HepG2 (cell line): Measurements from ENCODE around the gene USF2. TPM values are rescaled to one million over a fixed set of nuclear protein-coding genes. Genes with fewer than 3 reads are reported as not detected.

ENCODE experiments used
- CENPT ChIP-seq: sonication (generic); formaldehyde crosslinking; IDR thresholded peaks from 2 replicates; pipeline ENCODE4 v1.8.0; 2022; ENCODE audit warnings: low read depth, mild to moderate bottlenecking, moderate library complexity, missing genetic modification reagents
- EED ChIP-seq: sonication (generic); formaldehyde crosslinking; IDR thresholded peaks from 2 replicates; pipeline ENCODE4 v1.5.0; 2020; ENCODE audit warnings: mild to moderate bottlenecking, missing genetic modification reagents
- GTF3A ChIP-seq: sonication (generic); formaldehyde crosslinking; conservative IDR thresholded peaks from 2 replicates; pipeline ENCODE4 v1.4.0; 2020; ENCODE audit warnings: mild to moderate bottlenecking, missing genetic modification reagents
- GZF1 ChIP-seq: sonication (generic); formaldehyde crosslinking; IDR thresholded peaks from 2 replicates; pipeline ENCODE4 v1.5.1; 2020; ENCODE audit warnings: mild to moderate bottlenecking, missing genetic modification reagents
- NONO ChIP-seq, 2 experiments: fragments of 450-650 bp in 1 of 2; sonication (generic) in 1 of 2; formaldehyde crosslinking in 1 of 2; IDR thresholded peaks in 1 of 2; conservative IDR thresholded peaks in 1 of 2; 2 replicates each; pipeline versions ENCODE4 v1.6.1 to v1.8.0; 2017 to 2022; ENCODE audit warnings: mild to moderate bottlenecking in 1 of 2, missing genetic modification reagents in 1 of 2, moderate library complexity in 1 of 2
- PAWR ChIP-seq: sonication (generic); formaldehyde crosslinking; IDR thresholded peaks from 2 replicates; pipeline ENCODE4 v1.4.0; 2020; ENCODE audit warnings: missing genetic modification reagents, mild to moderate bottlenecking, borderline replicate concordance
- POLR2A ChIP-seq, 2 experiments: IDR thresholded peaks; 2 replicates each; pipeline ENCODE4 v1.6.1; 2011; ENCODE audit warnings: low read depth in 2 of 2, low read length in 2 of 2, mild to moderate bottlenecking in 1 of 2, moderate library complexity in 1 of 2; ENCODE audit not compliant: insufficient read depth in 1 of 2
- TCF12 ChIP-seq, 2 experiments: fragments of 450-650 bp in 1 of 2; sonication (generic) in 1 of 2; formaldehyde crosslinking in 1 of 2; IDR thresholded peaks; 2 replicates each; pipeline versions ENCODE4 v1.6.1 to v1.8.0; 2017 to 2022; ENCODE audit warnings: antibody characterized with exemption in 1 of 2, mild to moderate bottlenecking in 1 of 2, missing genetic modification reagents in 1 of 2, moderate library complexity in 1 of 2
- ZHX1 ChIP-seq: sonication (generic); formaldehyde crosslinking; IDR thresholded peaks from 2 replicates; pipeline ENCODE4 v1.8.1; 2022; ENCODE audit warnings: low read depth, mild to moderate bottlenecking, missing genetic modification reagents
- ZNF280B ChIP-seq: sonication (generic); formaldehyde crosslinking; IDR thresholded peaks from 2 replicates; pipeline ENCODE4 v1.5.0; 2020; ENCODE audit warnings: missing genetic modification reagents, mild to moderate bottlenecking, borderline replicate concordance
- ZNF543 ChIP-seq: sonication (generic); formaldehyde crosslinking; IDR thresholded peaks from 2 replicates; pipeline ENCODE4 v1.4.0; 2020; ENCODE audit warnings: mild to moderate bottlenecking, missing genetic modification reagents
- polyA plus RNA-seq, 8 experiments: library from polyadenylated mRNA; depleted of rRNA in 3 of 8; stranded (reverse) in 7 of 8; unstranded in 1 of 8; fragments of >200 nt; fragmentation: Illumina TruSeq in 4 of 8; extraction: Trizol in 4 of 8; gene quantifications; 2 replicates each; pipeline versions ENCODE4 v1.2.1 to v1.2.3, GENCODE V29; 2011 to 2016; ENCODE audit warnings: low read depth in 4 of 8, missing spikeins in 1 of 8, mixed read lengths in 1 of 8; ENCODE audit not compliant: insufficient read depth in 1 of 8
- total RNA-seq, 5 experiments: library from RNA; depleted of rRNA; stranded (reverse); fragments of >200 nt; fragmentation: Illumina TruSeq; extraction: Trizol; gene quantifications; 2 replicates each; pipeline ENCODE4 v1.2.3, GENCODE V29; 2016; ENCODE audit warnings: low read depth in 1 of 5
- TF ChIP-seq, protein P1 (sequence below), 2 experiments: sonication (generic) in 1 of 2; formaldehyde crosslinking in 1 of 2; IDR thresholded peaks; 2 replicates each; pipeline versions ENCODE4 v1.4.0 to v1.6.1; 2018 to 2020; ENCODE audit warnings: missing genetic modification reagents in 2 of 2, borderline replicate concordance in 1 of 2, low read depth in 1 of 2, mild to moderate bottlenecking in 1 of 2, missing biosample characterization in 1 of 2
- TF ChIP-seq, protein P2 (sequence below): sonication (generic); formaldehyde crosslinking; IDR thresholded peaks from 2 replicates; pipeline ENCODE4 v1.4.0; 2020; ENCODE audit warnings: missing genetic modification reagents, mild to moderate bottlenecking, borderline replicate concordance
- TF ChIP-seq, protein P3 (sequence below): sonication (generic); formaldehyde crosslinking; IDR thresholded peaks from 2 replicates; pipeline ENCODE4 v1.4.0; 2020; ENCODE audit warnings: missing genetic modification reagents, low read depth, mild to moderate bottlenecking, borderline replicate concordance

USF2 gene
- total and polyA plus RNA-seq, 2 of the 13 experiments (the other 11 are each of a cell fraction or from before 2014, with no cell fraction given), result 54.9 to 106 TPM

DNA sequence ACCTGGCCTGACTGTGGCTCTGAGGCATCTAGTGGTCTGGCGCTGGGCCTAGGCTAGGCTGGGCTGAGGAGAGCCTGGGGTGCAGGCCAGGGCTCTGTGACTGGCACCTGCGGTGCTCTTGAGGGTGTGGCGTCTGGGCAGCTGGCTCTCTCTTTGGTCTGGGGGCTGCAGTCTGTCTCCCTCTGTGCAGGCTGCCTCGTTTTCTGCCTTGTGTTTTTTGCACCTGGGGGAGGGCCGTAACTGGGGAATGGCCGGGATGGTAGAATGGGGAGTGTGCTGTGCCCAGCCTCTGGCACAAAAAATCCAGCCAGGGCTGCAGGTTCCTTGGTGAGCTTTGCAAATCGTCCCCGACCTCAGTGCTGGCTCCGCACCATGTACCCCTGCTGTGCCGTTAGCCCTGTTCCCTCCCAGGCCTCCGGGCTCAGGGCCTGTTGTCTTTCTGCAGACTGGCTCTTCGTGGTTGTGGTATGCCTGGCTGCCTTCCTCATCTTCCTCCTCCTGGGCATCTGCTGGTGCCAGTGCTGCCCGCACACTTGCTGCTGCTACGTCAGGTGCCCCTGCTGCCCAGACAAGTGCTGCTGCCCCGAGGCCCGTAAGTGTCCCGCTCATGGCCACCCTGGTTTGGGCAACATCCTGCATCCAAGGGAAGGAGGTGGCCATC, 6.5 kb upstream of the USF2 start (continued):
- TF ChIP-seq GTF3A (CRISPR knock-in tag) (no peak), GZF1 (CRISPR knock-in tag) (no peak), POLR2A (IDR thresholded peaks at IDR 0.05; ENCODE audit: insufficient read depth in 1 of 2, low read depth in 2 of 2, low read length in 2 of 2) (peak in 1 of 2 experiments; percentile 36; a peak in 1 of 4 replicates), TCF12 (IDR thresholded peaks at IDR 0.05) (no peak), TCF12 (CRISPR knock-in tag; IDR thresholded peaks at IDR 0.05) (no peak), CENPT (no peak), ZNF280B (CRISPR knock-in tag) (0 out of 2 replicates have a peak, but pooled peaks have one; percentile 49), ZNF543 (CRISPR knock-in tag) (no peak), ZHX1 (no peak), EED (CRISPR knock-in tag) (0 out of 2 replicates have a peak, but pooled peaks have one; percentile 27), PAWR (CRISPR knock-in tag) (no peak), NONO (IDR thresholded peaks at IDR 0.05) (no peak), NONO (CRISPR knock-in tag; conservative IDR thresholded peaks at IDR 0.05) (peak; percentile 51; the same call in 1 of the 2 replicates)
- TF ChIP-seq, protein P1, sequence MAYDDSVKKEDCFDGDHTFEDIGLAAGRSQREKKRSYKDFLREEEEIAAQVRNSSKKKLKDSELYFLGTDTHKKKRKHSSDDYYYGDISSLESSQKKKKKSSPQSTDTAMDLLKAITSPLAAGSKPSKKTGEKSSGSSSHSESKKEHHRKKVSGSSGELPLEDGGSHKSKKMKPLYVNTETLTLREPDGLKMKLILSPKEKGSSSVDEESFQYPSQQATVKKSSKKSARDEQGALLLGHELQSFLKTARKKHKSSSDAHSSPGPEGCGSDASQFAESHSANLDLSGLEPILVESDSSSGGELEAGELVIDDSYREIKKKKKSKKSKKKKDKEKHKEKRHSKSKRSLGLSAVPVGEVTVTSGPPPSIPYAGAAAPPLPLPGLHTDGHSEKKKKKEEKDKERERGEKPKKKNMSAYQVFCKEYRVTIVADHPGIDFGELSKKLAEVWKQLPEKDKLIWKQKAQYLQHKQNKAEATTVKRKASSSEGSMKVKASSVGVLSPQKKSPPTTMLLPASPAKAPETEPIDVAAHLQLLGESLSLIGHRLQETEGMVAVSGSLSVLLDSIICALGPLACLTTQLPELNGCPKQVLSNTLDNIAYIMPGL (CRISPR knock-in tag; IDR thresholded peaks at IDR 0.05; ENCODE audit: borderline replicate concordance in 1 of 2, low read depth in 1 of 2), result no peak
- TF ChIP-seq, protein P2, sequence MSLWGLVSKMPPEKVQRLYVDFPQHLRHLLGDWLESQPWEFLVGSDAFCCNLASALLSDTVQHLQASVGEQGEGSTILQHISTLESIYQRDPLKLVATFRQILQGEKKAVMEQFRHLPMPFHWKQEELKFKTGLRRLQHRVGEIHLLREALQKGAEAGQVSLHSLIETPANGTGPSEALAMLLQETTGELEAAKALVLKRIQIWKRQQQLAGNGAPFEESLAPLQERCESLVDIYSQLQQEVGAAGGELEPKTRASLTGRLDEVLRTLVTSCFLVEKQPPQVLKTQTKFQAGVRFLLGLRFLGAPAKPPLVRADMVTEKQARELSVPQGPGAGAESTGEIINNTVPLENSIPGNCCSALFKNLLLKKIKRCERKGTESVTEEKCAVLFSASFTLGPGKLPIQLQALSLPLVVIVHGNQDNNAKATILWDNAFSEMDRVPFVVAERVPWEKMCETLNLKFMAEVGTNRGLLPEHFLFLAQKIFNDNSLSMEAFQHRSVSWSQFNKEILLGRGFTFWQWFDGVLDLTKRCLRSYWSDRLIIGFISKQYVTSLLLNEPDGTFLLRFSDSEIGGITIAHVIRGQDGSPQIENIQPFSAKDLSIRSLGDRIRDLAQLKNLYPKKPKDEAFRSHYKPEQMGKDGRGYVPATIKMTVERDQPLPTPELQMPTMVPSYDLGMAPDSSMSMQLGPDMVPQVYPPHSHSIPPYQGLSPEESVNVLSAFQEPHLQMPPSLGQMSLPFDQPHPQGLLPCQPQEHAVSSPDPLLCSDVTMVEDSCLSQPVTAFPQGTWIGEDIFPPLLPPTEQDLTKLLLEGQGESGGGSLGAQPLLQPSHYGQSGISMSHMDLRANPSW (CRISPR knock-in tag), result no peak
- TF ChIP-seq, protein P3, sequence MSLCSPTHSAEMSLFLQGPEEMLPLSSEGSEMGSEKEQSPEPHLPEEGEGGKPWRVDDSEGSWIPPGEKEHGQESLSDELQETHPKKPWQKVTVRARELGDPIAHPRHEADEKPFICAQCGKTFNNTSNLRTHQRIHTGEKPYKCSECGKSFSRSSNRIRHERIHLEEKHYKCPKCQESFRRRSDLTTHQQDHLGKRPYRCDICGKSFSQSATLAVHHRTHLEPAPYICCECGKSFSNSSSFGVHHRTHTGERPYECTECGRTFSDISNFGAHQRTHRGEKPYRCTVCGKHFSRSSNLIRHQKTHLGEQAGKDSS (CRISPR knock-in tag), result no peak
